Measurements from ENCODE around the gene GRIN2C. TPM values are rescaled to one million over a fixed set of nuclear protein-coding genes. Genes with fewer than 3 reads are reported as not detected.
A peak's percentile ranks its signal among the peaks of the same experiment; 100 is the strongest.

The GRIN2C gene
- total and polyA plus RNA-seq, 2 donors (not counting 1 experiment from before 2014, with no cell fraction given), result 0.03 TPM; not detected in 1

GRCh38 chr17:74843352-74843627, 16.4 kb downstream of the GRIN2C start:
- peaks cover 26 to 28% of the 10 kb centered on the region in 2 donors for H3K4me1 ChIP-seq (ENCODE audit: control insufficient read depth in 2 of 2, insufficient read depth in 2 of 2, low read length in 2 of 2)
- DNase-seq (no peak), ATAC-seq (ENCODE audit: low read depth) (no peak)
- H2AFZ ChIP-seq (ENCODE audit: insufficient read depth, low read depth, low read length, poor library complexity, severe bottlenecking), result no peak overlapping the region
- no peaks in the 10 kb centered on the region for H4K20me1 ChIP-seq (ENCODE audit: control insufficient read depth, insufficient read depth, low read length, poor library complexity, severe bottlenecking)
- ChIA-PET POLR2A (no interaction called here), CTCF (interaction anchor here (0.8 to 2.1 kb wide), 8 partner anchors 9 to 52 kb away, joined by 3 to 13 read pairs (median 6); no protein-coding TSS in a partner anchor)
- Mint-ChIP-seq H3K9me3 (ENCODE audit: insufficient read depth) (no peaks in the 10 kb centered on the region), H3K4me1 (peaks cover 25% of the 10 kb centered on the region), H3K27ac (no peak overlapping the region), H3K4me3 (peak overlapping the region; percentile 32), H3K27me3 (peaks cover 17% of the 10 kb centered on the region)
- H3K36me3 ChIP-seq (replicated peaks in 1 of 2; ENCODE audit: control extremely low read depth in 1 of 2, control insufficient read depth in 1 of 2, extremely low read depth in 1 of 2, insufficient read depth in 2 of 2, low read length in 1 of 2), result no peaks in the 10 kb centered on the region
- H3K27ac ChIP-seq (ENCODE audit: low read length in 2 of 2), result no peak overlapping the region
- H3K27me3 ChIP-seq (replicated peaks in 1 of 4; ENCODE audit: control extremely low read depth in 1 of 4, control insufficient read depth in 3 of 4, insufficient read depth in 4 of 4, low read length in 3 of 4), result peaks cover 0 to 22% (median 9%) of the 10 kb centered on the region in 4 experiments
- H3K9me3 ChIP-seq (ENCODE audit: control extremely low read depth in 1 of 3, control insufficient read depth in 2 of 3, insufficient read depth in 1 of 3, low read length in 2 of 3), result peaks cover 0 to 12% (median 0%) of the 10 kb centered on the region in 3 donors
- intact Hi-C loops (cut with micrococcal nuclease), result no loop called here
- TF ChIP-seq CTCF (IDR thresholded peaks at IDR 0.05) (no peak), EZH2 (IDR thresholded peaks at IDR 0.05; ENCODE audit: borderline replicate concordance, insufficient read depth, low read depth, low read length, poor library complexity, severe bottlenecking) (no peak)
- H3K4me2 ChIP-seq (replicated peaks; ENCODE audit: low read depth, low read length, poor library complexity, severe bottlenecking), result peak overlapping the region; percentile 79
- 49% methylated on average over 26 of the region's 26 CpGs for WGBS (ENCODE audit: insufficient coverage)
- H3K4me3 ChIP-seq (ENCODE audit: control extremely low read depth in 1 of 5, extremely low read depth in 1 of 5, insufficient read depth in 1 of 5, low read depth in 2 of 5, low read length in 4 of 5), result no peak overlapping the region
- H3K9ac ChIP-seq (ENCODE audit: low read length), result no peak overlapping the region
- H3K79me2 ChIP-seq (ENCODE audit: control insufficient read depth, insufficient read depth, low read length), result no peaks in the 10 kb centered on the region

GRCh38 chr17:74842599-74843351, 16.9 kb downstream of the GRIN2C start:
- H3K9me3 ChIP-seq (ENCODE audit: control extremely low read depth in 1 of 3, control insufficient read depth in 2 of 3, insufficient read depth in 1 of 3, low read length in 2 of 3), result peaks cover 0 to 12% (median 0%) of the 10 kb centered on the region in 3 donors
- H2AFZ ChIP-seq (ENCODE audit: insufficient read depth, low read depth, low read length, poor library complexity, severe bottlenecking), result no peak overlapping the region
- H3K36me3 ChIP-seq (replicated peaks in 1 of 2; ENCODE audit: control extremely low read depth in 1 of 2, control insufficient read depth in 1 of 2, extremely low read depth in 1 of 2, insufficient read depth in 2 of 2, low read length in 1 of 2), result no peaks in the 10 kb centered on the region
- 10% methylated on average over 88 of the region's 88 CpGs for WGBS (ENCODE audit: insufficient coverage)
- H3K79me2 ChIP-seq (ENCODE audit: control insufficient read depth, insufficient read depth, low read length), result no peaks in the 10 kb centered on the region
- H3K4me1 ChIP-seq (ENCODE audit: control insufficient read depth in 2 of 2, insufficient read depth in 2 of 2, low read length in 2 of 2), result peaks cover 26 to 28% of the 10 kb centered on the region in 2 donors
- H3K9me3 Mint-ChIP-seq (ENCODE audit: insufficient read depth), result no peaks in the 10 kb centered on the region
- H3K4me2 ChIP-seq (replicated peaks; ENCODE audit: low read depth, low read length, poor library complexity, severe bottlenecking), result peak overlapping the region; percentile 79
- DNase-seq (peak; percentile 44), ATAC-seq (ENCODE audit: low read depth) (peak; percentile 31)
- ChIA-PET POLR2A (no interaction called here), CTCF (interaction anchor here (0.7 to 2.1 kb wide), 7 partner anchors 9 to 177 kb away, joined by 3 to 13 read pairs (median 6); no protein-coding TSS in a partner anchor)
- H3K4me1 Mint-ChIP-seq, result peaks cover 25% of the 10 kb centered on the region
- H4K20me1 ChIP-seq (ENCODE audit: control insufficient read depth, insufficient read depth, low read length, poor library complexity, severe bottlenecking), result no peaks in the 10 kb centered on the region
- H3K27me3 ChIP-seq (replicated peaks in 1 of 4; ENCODE audit: control extremely low read depth in 1 of 4, control insufficient read depth in 3 of 4, insufficient read depth in 4 of 4, low read length in 3 of 4), result peaks cover 0 to 22% (median 9%) of the 10 kb centered on the region in 4 experiments
- TF ChIP-seq EZH2 (IDR thresholded peaks at IDR 0.05; ENCODE audit: borderline replicate concordance, insufficient read depth, low read depth, low read length, poor library complexity, severe bottlenecking), result no peak
- peak; percentile 64 for TF ChIP-seq CTCF (IDR thresholded peaks at IDR 0.05)
- intact Hi-C loops (cut with micrococcal nuclease), result no loop called here
- H3K4me3 Mint-ChIP-seq, result peak overlapping the region; percentile 52
- H3K27me3 Mint-ChIP-seq, result peaks cover 17% of the 10 kb centered on the region
- peak overlapping the region; percentile 32 for H3K9ac ChIP-seq (ENCODE audit: low read length)
- no peak overlapping the region for H3K27ac Mint-ChIP-seq
- no peak overlapping the region for H3K27ac ChIP-seq (ENCODE audit: low read length in 2 of 2)
- H3K4me3 ChIP-seq (ENCODE audit: control extremely low read depth in 1 of 5, extremely low read depth in 1 of 5, insufficient read depth in 1 of 5, low read depth in 2 of 5, low read length in 4 of 5), result peak overlapping the region in 3 of 5 experiments; percentile 15 to 20 (median 15)
